ENCODE results near the gene PTPRT. TPM values are rescaled to one million over a fixed set of nuclear protein-coding genes. Genes with fewer than 3 reads are reported as not detected.

The PTPRT gene
- total and polyA plus RNA-seq, 2 of the 13 experiments (the other 11 are each of a cell fraction or from before 2014, with no cell fraction given) = under 0.01 to 0.09 TPM

DNA sequence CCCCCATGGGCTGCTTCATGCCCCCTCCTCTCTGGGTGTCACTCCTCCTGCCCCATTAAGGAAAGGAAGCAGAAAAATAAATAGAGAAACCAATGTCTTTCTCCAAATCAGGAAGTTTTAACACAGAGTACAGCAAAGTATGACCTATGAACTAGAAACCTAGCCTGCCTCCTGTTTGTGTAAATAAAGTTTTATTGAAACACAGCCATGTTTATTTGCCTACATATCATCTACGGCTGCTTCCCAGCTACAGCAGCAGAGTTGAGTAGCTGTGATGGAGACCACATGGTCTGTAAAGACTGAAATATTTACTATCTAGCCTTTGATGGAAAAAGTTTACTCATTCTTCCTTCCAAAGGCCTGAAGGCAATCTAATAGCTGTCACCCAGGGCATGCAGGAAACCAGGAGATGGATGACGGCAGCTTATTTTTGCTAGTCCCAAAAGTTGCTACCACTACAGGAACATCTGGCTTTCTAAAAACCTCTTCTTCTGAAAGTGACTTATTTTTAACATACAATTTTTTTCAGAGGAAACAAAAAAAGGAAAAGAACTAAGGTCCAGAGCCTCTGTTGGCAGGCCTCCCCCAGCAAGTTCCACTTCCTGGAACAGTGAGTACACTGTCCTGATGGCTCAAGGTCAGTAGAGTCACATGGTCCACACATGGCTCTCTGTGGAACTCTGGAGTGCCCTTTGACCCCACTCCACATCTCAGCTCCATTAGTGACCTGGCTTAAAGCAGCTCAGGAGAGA lies 287.8 kb downstream of the PTPRT start (continued):
- TF ChIP-seq, protein P1, sequence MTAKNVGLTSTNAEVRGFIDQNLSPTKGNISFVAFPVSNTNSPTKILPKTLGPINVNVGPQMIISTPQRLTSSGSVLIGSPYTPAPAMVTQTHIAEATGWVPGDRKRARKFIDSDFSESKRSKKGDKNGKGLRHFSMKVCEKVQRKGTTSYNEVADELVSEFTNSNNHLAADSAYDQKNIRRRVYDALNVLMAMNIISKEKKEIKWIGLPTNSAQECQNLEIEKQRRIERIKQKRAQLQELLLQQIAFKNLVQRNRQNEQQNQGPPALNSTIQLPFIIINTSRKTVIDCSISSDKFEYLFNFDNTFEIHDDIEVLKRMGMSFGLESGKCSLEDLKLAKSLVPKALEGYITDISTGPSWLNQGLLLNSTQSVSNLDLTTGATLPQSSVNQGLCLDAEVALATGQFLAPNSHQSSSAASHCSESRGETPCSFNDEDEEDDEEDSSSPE (CRISPR knock-in tag; IDR thresholded peaks at IDR 0.05) = 0 out of 2 replicates have a peak, but pooled peaks have one; percentile 40
- no peak for TF ChIP-seq TOPORS (CRISPR knock-in tag; IDR thresholded peaks at IDR 0.05)
- no peak for TF ChIP-seq ZNF777 (CRISPR knock-in tag; IDR thresholded peaks at IDR 0.05)
- no peak for TF ChIP-seq ARNT (IDR thresholded peaks at IDR 0.05)
- no peak for TF ChIP-seq ZNF772 (CRISPR knock-in tag; IDR thresholded peaks at IDR 0.05)
- peak; percentile 28; the same call in 1 of the 2 replicates for TF ChIP-seq ERF (CRISPR knock-in tag; IDR thresholded peaks at IDR 0.05)
- no peak for TF ChIP-seq IRF2 (CRISPR knock-in tag; IDR thresholded peaks at IDR 0.05)
- TF ChIP-seq U2AF1 (optimal IDR thresholded peaks at IDR 0.05; ENCODE audit: low read depth, low read length) = no peak
- no peak for TF ChIP-seq TSC22D2 (CRISPR knock-in tag; IDR thresholded peaks at IDR 0.05; ENCODE audit: borderline replicate concordance)
- TF ChIP-seq, protein P2, sequence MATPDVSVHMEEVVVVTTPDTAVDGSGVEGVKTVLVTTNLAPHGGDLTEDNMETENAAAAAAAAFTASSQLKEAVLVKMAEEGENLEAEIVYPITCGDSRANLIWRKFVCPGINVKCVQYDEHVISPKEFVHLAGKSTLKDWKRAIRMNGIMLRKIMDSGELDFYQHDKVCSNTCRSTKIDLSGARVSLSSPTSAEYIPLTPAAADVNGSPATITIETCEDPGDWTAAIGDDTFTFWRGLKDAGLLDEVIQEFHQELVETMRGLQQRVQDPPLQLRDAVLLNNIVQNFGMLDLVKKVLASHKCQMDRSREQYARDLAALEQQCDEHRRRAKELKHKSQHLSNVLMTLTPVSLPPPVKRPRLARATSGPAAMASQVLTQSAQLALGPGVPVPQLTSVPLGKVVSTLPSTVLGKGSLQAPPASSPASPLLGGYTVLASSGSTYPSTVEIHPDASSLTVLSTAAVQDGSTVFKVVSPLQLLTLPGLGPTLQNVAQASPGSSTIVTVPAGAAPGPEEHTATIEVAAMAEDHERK (CRISPR knock-in tag; IDR thresholded peaks at IDR 0.05; ENCODE audit: low read depth) = no peak
- TF ChIP-seq ZNF263 (CRISPR knock-in tag; IDR thresholded peaks at IDR 0.05) = peak; percentile 79
- TF ChIP-seq FIP1L1 (IDR thresholded peaks at IDR 0.05; ENCODE audit: borderline replicate concordance, insufficient read depth, low read depth, low read length) = no peak
- TF ChIP-seq, protein P3, sequence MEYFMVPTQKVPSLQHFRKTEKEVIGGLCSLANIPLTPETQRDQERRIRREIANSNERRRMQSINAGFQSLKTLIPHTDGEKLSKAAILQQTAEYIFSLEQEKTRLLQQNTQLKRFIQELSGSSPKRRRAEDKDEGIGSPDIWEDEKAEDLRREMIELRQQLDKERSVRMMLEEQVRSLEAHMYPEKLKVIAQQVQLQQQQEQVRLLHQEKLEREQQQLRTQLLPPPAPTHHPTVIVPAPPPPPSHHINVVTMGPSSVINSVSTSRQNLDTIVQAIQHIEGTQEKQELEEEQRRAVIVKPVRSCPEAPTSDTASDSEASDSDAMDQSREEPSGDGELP (IDR thresholded peaks at IDR 0.05; ENCODE audit: borderline replicate concordance, low read depth) = peak; percentile 25; the same call in 1 of the 2 replicates
- TF ChIP-seq NONO (IDR thresholded peaks at IDR 0.05) = no peak
- TF ChIP-seq NONO (CRISPR knock-in tag; conservative IDR thresholded peaks at IDR 0.05) = no peak
- TF ChIP-seq RARG (CRISPR knock-in tag; IDR thresholded peaks at IDR 0.05; ENCODE audit: low read depth) = no peak
- TF ChIP-seq ZBTB7A (CRISPR knock-in tag; IDR thresholded peaks at IDR 0.05) = no peak
- TF ChIP-seq KIAA2018 (CRISPR knock-in tag; IDR thresholded peaks at IDR 0.05; ENCODE audit: borderline replicate concordance) = no peak
- no peak for TF ChIP-seq SIN3A (IDR thresholded peaks at IDR 0.05; ENCODE audit: borderline replicate concordance, low read depth, low read length)
